Common myeloid progenitor, CD34-positive (primary cell): Measurements from ENCODE around the gene NSL1.
"Not testable (repeated sequence)": the region's sequence is repeated elsewhere in the genome, so short reads cannot be mapped to it uniquely, and the experiment has no call there.

Experiments used
- CTCF ChIA-PET: fragments of 350-600 bp; sonication (Branson Sonifier 250); formaldehyde crosslinking; loops from one replicate; lab custom pipeline; 2021; ENCODE audit warnings: antibody characterized with exemption; lab: Charles Lee
- POLR2A ChIA-PET: fragments of 350-600 bp; sonication (Branson Sonifier 250); formaldehyde crosslinking; loops from one replicate; lab custom pipeline; 2021; ENCODE audit warnings: antibody characterized with exemption; lab: Charles Lee
- DNase-seq, 3 donors: peaks; one replicate each; pipeline versions ENCODE4 v3.0.0 to v3.0.0-alpha.2; 2013
- H3K27ac ChIP-seq, 2 experiments: 1 replicate in 1 of 2; 2 replicates in 1 of 2; pipeline ENCODE4 v1.7.0; 2013; ENCODE audit warnings: inconsistent platforms in 2 of 2, low read length in 2 of 2, mild to moderate bottlenecking in 2 of 2, low read depth in 1 of 2, moderate library complexity in 1 of 2; ENCODE audit not compliant: severe bottlenecking in 2 of 2, insufficient read depth in 1 of 2, poor library complexity in 1 of 2
- H3K27me3 ChIP-seq, 5 experiments: replicated peaks in 2 of 5; 1 replicate in 3 of 5; 2 replicates in 2 of 5; pipeline versions ENCODE4 v1.6.1 to v1.7.0; 2013; ENCODE audit warnings: low read length in 4 of 5, mild to moderate bottlenecking in 2 of 5, moderate library complexity in 2 of 5, inconsistent platforms in 1 of 5; ENCODE audit not compliant: insufficient read depth in 5 of 5, control insufficient read depth in 4 of 5
- H3K36me3 ChIP-seq, 4 experiments: 1 replicate in 2 of 4; 2 replicates in 2 of 4; pipeline versions ENCODE4 v1.6.1 to v1.7.0; 2013; ENCODE audit warnings: low read length in 3 of 4, control low read depth in 1 of 4, mild to moderate bottlenecking in 1 of 4; ENCODE audit not compliant: control insufficient read depth in 4 of 4, insufficient read depth in 4 of 4
- H3K4me1 ChIP-seq, 4 experiments: 1 replicate in 3 of 4; 2 replicates in 1 of 4; pipeline versions ENCODE4 v1.6.1 to v1.7.1; 2013; ENCODE audit warnings: low read length in 3 of 4, mild to moderate bottlenecking in 3 of 4, control low read depth in 1 of 4, inconsistent platforms in 1 of 4, moderate library complexity in 1 of 4; ENCODE audit not compliant: control insufficient read depth in 4 of 4, insufficient read depth in 4 of 4; ENCODE audit errors: control extremely low read depth in 1 of 4
- H3K4me3 ChIP-seq, 7 experiments: 1 replicate in 4 of 7; 2 replicates in 3 of 7; pipeline versions ENCODE4 v1.5.1 to v1.7.0; 2013; ENCODE audit warnings: mild to moderate bottlenecking in 7 of 7, low read length in 6 of 7, moderate library complexity in 6 of 7, inconsistent platforms in 2 of 7, low read depth in 2 of 7, control low read depth in 1 of 7; ENCODE audit not compliant: insufficient read depth in 4 of 7, control insufficient read depth in 1 of 7; ENCODE audit errors: extremely low read depth in 1 of 7
- H3K9me3 ChIP-seq, 5 experiments: 1 replicate in 4 of 5; 2 replicates in 1 of 5; pipeline versions ENCODE4 v1.6.1 to v1.7.1; 2013; ENCODE audit warnings: low read length in 4 of 5, mild to moderate bottlenecking in 2 of 5, inconsistent platforms in 1 of 5, low read depth in 1 of 5, moderate library complexity in 1 of 5; ENCODE audit not compliant: control insufficient read depth in 4 of 5, insufficient read depth in 2 of 5; ENCODE audit errors: control extremely low read depth in 1 of 5
- WGBS: methylation state at CpG from one replicate; pipeline ENCODE4 v1.1.5; 2013; ENCODE audit not compliant: insufficient coverage; 5-methylcytosine and 5-hydroxymethylcytosine counted together

NSL1 gene

DNA sequence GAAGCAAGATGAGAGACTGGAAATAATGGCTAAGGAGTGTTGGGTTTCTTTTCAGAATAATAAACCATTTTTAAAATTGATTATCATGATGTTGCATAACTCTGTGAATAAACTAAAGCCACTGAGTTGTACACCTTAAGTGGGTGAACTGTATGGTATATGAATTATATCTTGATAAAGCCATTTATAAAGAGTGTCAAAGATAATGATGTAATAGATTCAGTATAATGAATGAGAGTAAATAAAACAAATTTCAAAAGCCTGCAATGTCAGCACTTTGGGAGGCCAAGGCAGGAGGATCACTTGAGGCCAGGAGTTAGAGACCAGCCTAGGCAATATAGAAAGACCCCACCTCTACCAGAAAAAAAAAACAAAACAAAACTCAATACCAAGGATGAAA, 16.3 kb downstream of the NSL1 start:
- peaks cover 0 to 11% (median 5%) of the 10 kb centered on the region in 4 experiments for H3K4me1 ChIP-seq
- no peaks in the 10 kb centered on the region for H3K27me3 ChIP-seq
- POLR2A ChIA-PET = interaction anchor here (0.6 kb wide), 1 partner anchor 235 kb away, joined by 5 read pairs; no protein-coding TSS in a partner anchor
- H3K9me3 ChIP-seq = peaks cover under 1 to 17% (median 4%) of the 10 kb centered on the region in 5 experiments
- no peak overlapping the region for H3K4me3 ChIP-seq
- H3K27ac ChIP-seq = no peak overlapping the region
- CTCF ChIA-PET = interaction anchor here (1.0 to 1.4 kb wide), 2 partner anchors 24 to 298 kb away, joined by 3 to 6 read pairs; no protein-coding TSS in a partner anchor
- DNase-seq = no peak
- peaks cover 8 to 28% (median 12%) of the 10 kb centered on the region in 4 experiments for H3K36me3 ChIP-seq

DNA sequence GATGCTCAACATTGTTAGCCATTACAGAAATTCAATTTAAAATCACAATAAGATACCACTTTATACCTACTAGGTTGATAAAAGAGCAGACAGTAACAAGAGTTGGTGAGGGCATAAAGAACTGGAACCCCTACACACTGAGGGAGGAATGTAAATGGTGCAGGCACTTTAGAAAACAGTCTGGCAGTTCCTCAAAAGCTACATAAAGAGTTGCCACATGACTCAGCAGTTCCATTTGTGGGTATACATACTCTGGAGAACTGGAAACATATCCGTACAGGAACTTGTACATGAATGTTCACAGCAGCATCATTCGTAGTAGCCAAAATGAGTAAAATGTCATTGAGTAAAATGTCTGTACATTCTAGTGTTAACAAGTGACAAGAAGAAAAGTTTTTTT, 17.0 kb downstream of the NSL1 start:
- POLR2A ChIA-PET = interaction anchor here (0.6 kb wide), 1 partner anchor 236 kb away, joined by 5 read pairs; no protein-coding TSS in a partner anchor
- WGBS = 20% methylated on average over 1 of the region's 2 CpGs

DNA sequence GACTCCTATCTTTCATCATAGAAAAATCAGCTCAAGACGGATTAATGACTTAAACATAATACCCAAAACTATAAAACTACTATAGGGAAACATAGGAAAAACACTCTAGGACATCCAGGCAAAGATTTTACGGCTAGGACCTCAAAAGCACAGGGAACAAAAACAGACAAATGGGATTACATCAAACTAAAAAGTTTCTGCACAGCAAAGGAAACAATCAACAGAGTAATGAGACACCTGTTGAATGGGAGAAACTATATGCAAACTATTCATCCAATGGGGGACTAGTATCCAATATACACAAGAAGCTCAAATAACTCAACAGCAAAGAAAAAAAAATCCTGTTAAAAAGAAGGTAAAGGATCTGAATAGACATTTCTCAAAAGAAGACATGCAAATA, 18.6 kb downstream of the NSL1 start:
- CTCF ChIA-PET = interaction anchor here (1.1 to 1.8 kb wide), 3 partner anchors 9 to 21 kb away, joined by 3 to 8 read pairs (median 3); no protein-coding TSS in a partner anchor
- H3K27me3 ChIP-seq = no peaks in the 10 kb centered on the region
- peaks cover 2 to 38% (median 6%) of the 10 kb centered on the region in 5 experiments for H3K9me3 ChIP-seq
- no peak for DNase-seq
- peaks cover 0 to 11% (median 5%) of the 10 kb centered on the region in 4 experiments for H3K4me1 ChIP-seq
- H3K27ac ChIP-seq = no peak overlapping the region
- H3K4me3 ChIP-seq = no peak overlapping the region
- peaks cover 8 to 32% (median 12%) of the 10 kb centered on the region in 4 experiments for H3K36me3 ChIP-seq
- 100% methylated on average over 1 of the region's 2 CpGs for WGBS
- POLR2A ChIA-PET = interaction anchor here (0.6 kb wide), 1 partner anchor 15 kb away, joined by 3 read pairs; no protein-coding TSS in a partner anchor

More for the DNA sequence above, 17.0 kb downstream of the NSL1 start:
- Histone ChIP-seq H3K36me3 (peaks cover 8 to 29% (median 12%) of the 10 kb centered on the region in 4 experiments), H3K9me3 (peaks cover 2 to 23% (median 4%) of the 10 kb centered on the region in 5 experiments), H3K4me3 (no peak overlapping the region), H3K27ac (no peak overlapping the region), H3K27me3 (no peaks in the 10 kb centered on the region), H3K4me1 (peaks cover 0 to 11% (median 5%) of the 10 kb centered on the region in 4 experiments)
- peak in 2 of 3 donors; percentile 83 to 90 for DNase-seq
- CTCF ChIA-PET = interaction anchor here (1.0 kb wide), 1 partner anchor 24 kb away, joined by 3 read pairs; no protein-coding TSS in a partner anchor

DNA sequence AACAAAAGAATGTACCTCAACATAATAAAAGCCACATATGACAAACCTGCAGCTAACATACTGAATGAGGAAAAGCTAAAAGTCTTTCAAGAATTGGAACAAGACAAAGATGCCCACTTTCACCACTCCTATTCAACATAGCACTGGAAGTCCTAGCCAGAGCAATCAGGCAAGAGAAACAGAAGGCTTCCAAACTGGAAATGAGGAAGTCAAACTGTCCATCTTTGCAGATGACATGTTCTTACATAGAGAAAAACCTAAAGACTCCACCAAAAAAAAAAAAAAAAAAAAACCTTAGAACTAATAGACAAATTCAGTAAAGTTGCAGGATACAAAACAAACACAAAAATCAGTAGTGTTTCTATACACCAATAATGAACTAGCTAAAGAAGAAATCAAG, 20.2 kb downstream of the NSL1 start:
- no peak overlapping the region for H3K27ac ChIP-seq
- H3K36me3 ChIP-seq = peaks cover 2 to 33% (median 7%) of the 10 kb centered on the region in 4 experiments
- peaks cover 5 to 41% (median 10%) of the 10 kb centered on the region in 5 experiments for H3K9me3 ChIP-seq
- peak in 1 of 3 donors; percentile 40 for DNase-seq
- H3K4me1 ChIP-seq = peaks cover 0 to 11% (median 5%) of the 10 kb centered on the region in 4 experiments
- H3K4me3 ChIP-seq = no peak overlapping the region
- POLR2A ChIA-PET = no interaction called here
- H3K27me3 ChIP-seq = no peaks in the 10 kb centered on the region
- CTCF ChIA-PET = interaction anchor here (0.6 to 1.4 kb wide), 4 partner anchors 11 to 59 kb away, joined by 3 to 5 read pairs (median 4); no protein-coding TSS in a partner anchor

DNA sequence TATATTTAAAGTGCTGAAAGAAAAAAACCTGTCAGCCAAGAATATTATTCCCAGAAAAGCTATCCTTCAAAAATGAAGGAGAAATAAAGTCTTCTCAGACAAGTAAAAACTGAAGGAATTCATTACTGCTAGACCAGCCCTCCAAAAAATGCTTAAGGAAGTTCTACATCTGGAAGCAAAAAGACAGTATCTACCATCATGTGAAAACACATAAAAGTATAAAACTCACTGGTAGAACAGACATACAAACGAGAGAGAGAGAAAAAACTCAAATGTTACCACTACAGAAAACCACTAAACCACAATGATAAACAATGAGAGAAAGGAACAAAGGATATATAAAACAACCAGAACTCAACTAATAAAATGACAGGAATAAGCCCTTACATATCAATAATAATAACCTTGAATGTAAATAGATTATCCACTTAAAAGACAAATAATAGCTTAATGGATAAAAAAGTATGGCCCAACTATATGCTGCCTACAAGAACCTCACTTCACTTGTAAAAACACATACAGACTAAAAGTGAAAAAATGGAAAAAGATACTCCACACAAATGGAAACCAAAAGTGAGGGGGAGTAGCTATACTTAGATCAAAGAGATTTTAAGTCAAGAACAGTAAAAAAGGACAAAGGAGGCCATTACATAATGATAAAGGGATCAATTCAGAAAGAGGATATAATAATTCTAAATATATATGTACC, 22.0 kb downstream of the NSL1 start:
- peak in 2 of 3 donors; percentile 58 to 65 for DNase-seq

DNA sequence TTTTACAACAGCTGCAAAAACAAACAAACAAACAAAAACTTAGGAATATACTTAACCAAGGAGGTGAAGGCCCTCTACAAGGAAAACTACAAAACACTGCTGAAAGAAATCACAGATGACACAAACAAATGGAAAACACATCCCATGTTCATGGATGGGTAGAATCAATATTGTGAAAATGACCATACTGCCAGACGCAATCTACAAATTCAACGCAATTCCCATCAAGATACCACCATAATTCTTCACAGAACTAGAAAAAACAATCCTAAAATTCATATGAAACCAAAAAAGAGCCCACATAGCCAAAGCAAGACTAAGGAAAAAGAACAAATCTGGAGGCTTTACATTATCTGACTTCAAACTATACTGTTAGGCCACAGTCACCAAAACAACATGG, 24.8 kb downstream of the NSL1 start:
- CTCF ChIA-PET = interaction anchor here (5.1 kb wide), 1 partner anchor 16 kb away, joined by 24 read pairs; no protein-coding TSS in a partner anchor
- DNase-seq, H3K27me3 ChIP-seq, H3K4me3 ChIP-seq, H3K4me1 ChIP-seq, H3K27ac ChIP-seq, POLR2A ChIA-PET: not testable (repeated sequence)
- no CpG with 5 or more reads among the region's 2 CpGs for WGBS
- H3K36me3 ChIP-seq = peaks cover 4 to 42% (median 11%) of the 10 kb centered on the region in 4 experiments
- H3K9me3 ChIP-seq = peaks cover 5 to 39% (median 14%) of the 10 kb centered on the region in 5 experiments

More for the DNA sequence above, 22.0 kb downstream of the NSL1 start:
- Histone ChIP-seq H3K27ac (no peak overlapping the region), H3K36me3 (peaks cover 2 to 43% (median 7%) of the 10 kb centered on the region in 4 experiments), H3K4me3 (no peak overlapping the region), H3K27me3 (no peaks in the 10 kb centered on the region), H3K4me1 (peaks cover 0 to 5% (median 3%) of the 10 kb centered on the region in 4 experiments), H3K9me3 (peaks cover 5 to 44% (median 14%) of the 10 kb centered on the region in 5 experiments)
- WGBS = no CpG with 5 or more reads among the region's 1 CpG
- CTCF ChIA-PET = interaction anchor here (0.6 to 2.1 kb wide), 3 partner anchors 19 to 135 kb away, joined by 3 to 13 read pairs (median 3); no protein-coding TSS in a partner anchor
- POLR2A ChIA-PET = no interaction called here
